ENCODE data around the gene FRG2C.
"Not testable (repeated sequence)": the region's sequence is repeated elsewhere in the genome, so short reads cannot be mapped to it uniquely, and the experiment has no call there.

The FRG2C gene

GRCh38 chr3:75664028-75664427 is at the start of gene FRG2C:
TSS of gene FRG2C (plus strand) at chr3:75664328. CDS start at chr3:75664380, 52 bp downstream.
- DNase-seq (ENCODE audit: low read depth), result not testable (repeated sequence)

GRCh38 chr3:75618666-75619305 is 45.3 kb upstream of the FRG2C start:
- not testable (repeated sequence) for DNase-seq (ENCODE audit: low read depth)

- DNase-seq (ENCODE audit: low read depth), result not testable (repeated sequence)
Observed at GRCh38 chr3:75619481-75620031, 44.6 kb upstream of the FRG2C start.

GRCh38 chr3:75621772-75622171 is 42.4 kb upstream of the FRG2C start:
- DNase-seq (ENCODE audit: low read depth), result not testable (repeated sequence)

- DNase-seq (ENCODE audit: low read depth), result not testable (repeated sequence)
Observed at GRCh38 chr3:75623656-75624055, 40.5 kb upstream of the FRG2C start.

- not testable (repeated sequence) for DNase-seq (ENCODE audit: low read depth)
Observed at GRCh38 chr3:75630887-75631535, 33.1 kb upstream of the FRG2C start.

GRCh38 chr3:75631541-75631940 is 32.6 kb upstream of the FRG2C start:
- DNase-seq (ENCODE audit: low read depth), result no peak

GRCh38 chr3:75638947-75639346 is 25.2 kb upstream of the FRG2C start:
- not testable (repeated sequence) for DNase-seq (ENCODE audit: low read depth)

- not testable (repeated sequence) for DNase-seq (ENCODE audit: low read depth)
Observed at GRCh38 chr3:75641107-75641517, 23.0 kb upstream of the FRG2C start.

- not testable (repeated sequence) for DNase-seq (ENCODE audit: low read depth)
Observed at GRCh38 chr3:75643031-75643800, 20.9 kb upstream of the FRG2C start.

GRCh38 chr3:75645548-75645947 is 18.6 kb upstream of the FRG2C start:
- not testable (repeated sequence) for DNase-seq (ENCODE audit: low read depth)

- DNase-seq (ENCODE audit: low read depth), result no peak
Observed at GRCh38 chr3:75650191-75650590, 13.9 kb upstream of the FRG2C start.

GRCh38 chr3:75655101-75655904 is 8.8 kb upstream of the FRG2C start:
- DNase-seq (ENCODE audit: low read depth), result not testable (repeated sequence)

- not testable (repeated sequence) for DNase-seq (ENCODE audit: low read depth)
Observed at GRCh38 chr3:75655956-75656355, 8.2 kb upstream of the FRG2C start.

GRCh38 chr3:75658411-75659107 is 5.6 kb upstream of the FRG2C start:
- not testable (repeated sequence) for DNase-seq (ENCODE audit: low read depth)

- not testable (repeated sequence) for DNase-seq (ENCODE audit: low read depth)
Observed at GRCh38 chr3:75659108-75659433, 5.1 kb upstream of the FRG2C start.

GRCh38 chr3:75665626-75666025 is 1.5 kb downstream of the FRG2C start:
- not testable (repeated sequence) for DNase-seq (ENCODE audit: low read depth)

GRCh38 chr3:75667757-75668701 is 3.9 kb downstream of the FRG2C start:
- not testable (repeated sequence) for DNase-seq (ENCODE audit: low read depth)

- peak; percentile 23 for DNase-seq (ENCODE audit: low read depth)
Observed at GRCh38 chr3:75668759-75669347, 4.7 kb downstream of the FRG2C start.

Data from stimulated activated CD8-positive, alpha-beta memory T cell treated with anti-CD3 and anti-CD28 coated beads, Interleukin-15, amount 100 ng/mL, for 1 hour (primary cell).